Inflammatory macrophage treated with lipopolysaccharide for 4 hours (primary cell): ENCODE measurements around the gene RBM12.
A peak's percentile ranks its signal among the peaks of the same experiment; 100 is the strongest.
"Not testable (repeated sequence)": the region's sequence is repeated elsewhere in the genome, so short reads cannot be mapped to it uniquely, and the experiment has no call there.

Experiments used
- DNase-seq: peaks from one replicate; pipeline ENCODE4 v3.0.0-alpha.2; 2020

RBM12 gene

GRCh38 chr20:35697696-35698297 is 33.1 kb upstream of the RBM12 start:
- no peak for DNase-seq

GRCh38 chr20:35695978-35696377 is 31.3 kb upstream of the RBM12 start:
- no peak for DNase-seq

GRCh38 chr20:35695245-35695749 is 30.6 kb upstream of the RBM12 start:
- DNase-seq = no peak

- no peak for DNase-seq
Measured at GRCh38 chr20:35690265-35690664, 25.6 kb upstream of the RBM12 start.

- not testable (repeated sequence) for DNase-seq
Measured at GRCh38 chr20:35686872-35687271, 22.2 kb upstream of the RBM12 start.

- not testable (repeated sequence) for DNase-seq
Measured at GRCh38 chr20:35685368-35685767, 20.7 kb upstream of the RBM12 start.

- DNase-seq = no peak
Measured at GRCh38 chr20:35681960-35682359, 17.3 kb upstream of the RBM12 start.

GRCh38 chr20:35680452-35681183 is 15.9 kb upstream of the RBM12 start:
- DNase-seq = peak; percentile 51

GRCh38 chr20:35674921-35675320 is 10.2 kb upstream of the RBM12 start:
- no peak for DNase-seq

- no peak for DNase-seq
Measured at GRCh38 chr20:35673884-35674283, 9.2 kb upstream of the RBM12 start.

GRCh38 chr20:35669681-35670080 is 5.0 kb upstream of the RBM12 start:
- DNase-seq = no peak

GRCh38 chr20:35669221-35669620 is 4.5 kb upstream of the RBM12 start:
- DNase-seq = no peak

GRCh38 chr20:35665949-35666288 is 1.2 kb upstream of the RBM12 start:
- DNase-seq = no peak

GRCh38 chr20:35663516-35664465 is 909 bp downstream of the RBM12 start:
- DNase-seq = peak; percentile 25

GRCh38 chr20:35662551-35662950 is 2.1 kb downstream of the RBM12 start:
- no peak for DNase-seq

- DNase-seq = no peak
Measured at GRCh38 chr20:35661908-35662307, 2.8 kb downstream of the RBM12 start.

- DNase-seq = no peak
Measured at GRCh38 chr20:35661053-35661452, 3.6 kb downstream of the RBM12 start.

GRCh38 chr20:35660122-35660937 is 4.4 kb downstream of the RBM12 start:
- DNase-seq = no peak

- no peak for DNase-seq
Measured at GRCh38 chr20:35657271-35657670, 7.4 kb downstream of the RBM12 start.

GRCh38 chr20:35654415-35654814 is 10.3 kb downstream of the RBM12 start:
- no peak for DNase-seq

- no peak for DNase-seq
Measured at GRCh38 chr20:35653893-35654292, 10.8 kb downstream of the RBM12 start.

- no peak for DNase-seq
Measured at GRCh38 chr20:35653430-35653734, 11.3 kb downstream of the RBM12 start.
